ENCODE results near the gene ACOT11. TPM values are rescaled to one million over a fixed set of nuclear protein-coding genes. Genes with fewer than 3 reads are reported as not detected.

ACOT11 gene
- total RNA-seq, 4 donors from 2014 or later: 27.1 to 93.0 (median 70.5) TPM

DNA sequence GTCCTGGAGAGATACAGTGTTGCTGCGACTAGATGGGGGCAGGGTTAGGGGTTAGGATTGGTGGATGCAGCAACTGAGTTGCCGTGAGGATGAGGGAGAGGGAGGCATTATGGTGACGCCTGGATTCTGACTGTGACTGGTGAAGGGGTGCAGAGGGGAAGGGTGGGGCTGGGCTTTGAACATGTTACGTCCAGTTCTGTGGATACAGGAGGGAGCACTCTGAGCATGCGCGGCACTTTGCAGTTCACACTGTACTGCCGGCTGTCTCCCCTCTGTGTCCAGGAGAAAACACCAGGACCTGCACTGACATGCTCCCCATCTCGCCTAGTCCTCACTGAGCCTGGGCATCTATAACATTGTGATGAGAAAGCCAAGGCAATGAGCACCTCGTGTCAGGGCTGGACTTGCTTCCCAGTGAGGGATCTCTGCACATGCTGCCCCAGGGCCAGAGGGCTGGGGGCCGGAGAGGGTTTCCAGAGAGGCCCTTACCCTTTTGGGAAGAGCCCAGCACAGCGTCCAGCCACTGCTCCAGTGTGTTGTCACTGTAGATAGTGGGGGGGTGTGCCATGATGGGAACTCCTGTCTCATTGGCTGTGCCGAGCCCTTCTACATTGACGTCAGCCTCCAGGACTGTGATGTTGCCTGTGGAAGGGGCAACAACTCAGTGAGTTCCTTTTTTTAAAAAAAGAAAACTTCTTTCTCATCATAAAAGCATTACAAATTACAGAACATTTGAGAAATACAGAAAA lies 67.7 kb downstream of the ACOT11 start:
- H3K4me1 ChIP-seq: no peaks in the 10 kb centered on the region
- no peaks in the 10 kb centered on the region for H3K36me3 ChIP-seq
- no peak for TF ChIP-seq POLR2A (IDR thresholded peaks at IDR 0.05)
- TF ChIP-seq, protein P1, sequence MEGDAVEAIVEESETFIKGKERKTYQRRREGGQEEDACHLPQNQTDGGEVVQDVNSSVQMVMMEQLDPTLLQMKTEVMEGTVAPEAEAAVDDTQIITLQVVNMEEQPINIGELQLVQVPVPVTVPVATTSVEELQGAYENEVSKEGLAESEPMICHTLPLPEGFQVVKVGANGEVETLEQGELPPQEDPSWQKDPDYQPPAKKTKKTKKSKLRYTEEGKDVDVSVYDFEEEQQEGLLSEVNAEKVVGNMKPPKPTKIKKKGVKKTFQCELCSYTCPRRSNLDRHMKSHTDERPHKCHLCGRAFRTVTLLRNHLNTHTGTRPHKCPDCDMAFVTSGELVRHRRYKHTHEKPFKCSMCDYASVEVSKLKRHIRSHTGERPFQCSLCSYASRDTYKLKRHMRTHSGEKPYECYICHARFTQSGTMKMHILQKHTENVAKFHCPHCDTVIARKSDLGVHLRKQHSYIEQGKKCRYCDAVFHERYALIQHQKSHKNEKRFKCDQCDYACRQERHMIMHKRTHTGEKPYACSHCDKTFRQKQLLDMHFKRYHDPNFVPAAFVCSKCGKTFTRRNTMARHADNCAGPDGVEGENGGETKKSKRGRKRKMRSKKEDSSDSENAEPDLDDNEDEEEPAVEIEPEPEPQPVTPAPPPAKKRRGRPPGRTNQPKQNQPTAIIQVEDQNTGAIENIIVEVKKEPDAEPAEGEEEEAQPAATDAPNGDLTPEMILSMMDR (IDR thresholded peaks at IDR 0.05): no peak
- H3K4me3 ChIP-seq (replicated peaks in 1 of 3): no peak overlapping the region
- H3K27ac ChIP-seq: no peak overlapping the region
- intact Hi-C loops (cut with DNase I): no loop called here
- no peaks in the 10 kb centered on the region for H3K27me3 ChIP-seq
- no peak for DNase-seq
- H3K9me3 ChIP-seq: no peaks in the 10 kb centered on the region
- WGBS, 2 donors: 59 to 65% methylated on average over 12 to 13 of the region's 13 CpGs

DNA sequence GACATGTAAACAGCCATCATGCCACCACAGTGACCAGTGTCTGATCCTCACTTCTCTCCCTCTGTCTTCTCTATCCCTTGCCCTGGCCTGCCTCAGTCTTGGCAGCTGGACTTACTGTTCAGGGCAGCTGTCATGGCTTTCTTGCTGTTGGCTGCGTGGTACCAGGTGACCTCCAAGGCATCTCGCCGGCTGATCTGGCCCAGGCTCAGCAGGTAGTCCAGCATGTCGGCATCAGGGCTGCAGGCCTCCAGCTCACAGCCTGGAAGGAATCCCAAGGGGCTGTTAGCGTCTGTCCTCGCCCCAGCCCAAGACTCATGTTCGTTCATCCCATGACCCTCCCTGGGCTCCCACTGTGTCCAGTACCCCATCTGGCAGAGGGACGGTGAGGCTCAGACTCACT lies 71.7 kb downstream of the ACOT11 start:
- Histone ChIP-seq H3K9me3 (no peaks in the 10 kb centered on the region), H3K4me3 (replicated peaks in 1 of 3) (no peak overlapping the region), H3K27me3 (no peaks in the 10 kb centered on the region), H3K27ac (no peak overlapping the region), H3K36me3 (no peaks in the 10 kb centered on the region), H3K4me1 (no peaks in the 10 kb centered on the region)
- TF ChIP-seq, protein P1 (IDR thresholded peaks at IDR 0.05): no peak
- TF ChIP-seq POLR2A (IDR thresholded peaks at IDR 0.05): no peak
- intact Hi-C loops (cut with DNase I): no loop called here
- 73 to 74% methylated on average over 6 to 8 of the region's 8 CpGs for WGBS, 2 donors
- no peak for DNase-seq

DNA sequence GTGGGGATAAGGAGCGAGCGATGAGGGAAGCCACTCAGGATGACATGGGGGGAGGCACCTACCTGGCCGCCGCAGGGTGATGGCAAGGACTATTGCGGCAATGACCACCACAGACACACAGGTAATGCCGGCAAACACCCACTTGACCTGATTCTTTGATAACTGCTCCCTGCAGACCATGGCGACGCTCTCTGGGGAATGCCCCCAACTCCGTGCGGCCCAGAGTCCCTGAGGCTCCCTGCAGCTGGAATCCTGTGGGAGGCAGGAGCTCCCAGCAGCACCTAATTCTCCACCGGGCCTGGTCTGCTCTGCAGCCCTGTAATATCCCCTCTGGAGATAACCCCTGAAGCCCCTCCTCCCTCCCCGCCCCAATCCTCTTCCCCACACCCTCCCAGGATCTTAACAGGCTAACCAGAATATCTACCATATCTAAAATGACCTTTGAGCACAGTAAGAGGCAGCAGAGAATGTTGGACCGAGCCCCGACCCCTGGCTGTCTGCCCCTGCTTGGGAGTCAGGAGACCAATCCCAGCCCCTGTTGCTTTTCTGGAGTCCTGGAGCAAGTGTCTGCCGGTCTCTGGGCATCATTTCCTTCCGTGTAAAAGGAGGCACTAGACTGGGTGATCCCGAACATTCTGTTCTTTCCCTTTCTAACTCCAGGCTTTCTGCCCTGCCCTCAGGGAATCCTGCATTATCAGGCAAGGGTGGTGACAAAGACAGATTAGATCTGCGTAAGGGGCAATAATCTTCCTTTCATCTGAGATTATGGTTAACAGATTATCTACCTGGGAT lies 75.4 kb downstream of the ACOT11 start, which contains the start of gene FAM151A:
FAM151A (minus strand) TSS at position 310 of the 792 bp plus-strand sequence; CDS start at position 180, 130 bp downstream.
- Histone ChIP-seq H3K9me3 (no peaks in the 10 kb centered on the region), H3K4me1 (no peaks in the 10 kb centered on the region), H3K4me3 (replicated peaks in 1 of 3) (no peak within 1 kb of the TSS), H3K27ac (no peak within 1 kb of the TSS), H3K36me3 (no peaks in the 10 kb centered on the region), H3K27me3 (no peaks in the 10 kb centered on the region)
- TF ChIP-seq, protein P1 (IDR thresholded peaks at IDR 0.05): no peak
- no peak for TF ChIP-seq POLR2A (IDR thresholded peaks at IDR 0.05)
- WGBS, 2 donors: 71 to 73% methylated on average over 15 to 18 of the region's 18 CpGs
- no peak for DNase-seq
- intact Hi-C loops (cut with DNase I): no loop called here

DNA sequence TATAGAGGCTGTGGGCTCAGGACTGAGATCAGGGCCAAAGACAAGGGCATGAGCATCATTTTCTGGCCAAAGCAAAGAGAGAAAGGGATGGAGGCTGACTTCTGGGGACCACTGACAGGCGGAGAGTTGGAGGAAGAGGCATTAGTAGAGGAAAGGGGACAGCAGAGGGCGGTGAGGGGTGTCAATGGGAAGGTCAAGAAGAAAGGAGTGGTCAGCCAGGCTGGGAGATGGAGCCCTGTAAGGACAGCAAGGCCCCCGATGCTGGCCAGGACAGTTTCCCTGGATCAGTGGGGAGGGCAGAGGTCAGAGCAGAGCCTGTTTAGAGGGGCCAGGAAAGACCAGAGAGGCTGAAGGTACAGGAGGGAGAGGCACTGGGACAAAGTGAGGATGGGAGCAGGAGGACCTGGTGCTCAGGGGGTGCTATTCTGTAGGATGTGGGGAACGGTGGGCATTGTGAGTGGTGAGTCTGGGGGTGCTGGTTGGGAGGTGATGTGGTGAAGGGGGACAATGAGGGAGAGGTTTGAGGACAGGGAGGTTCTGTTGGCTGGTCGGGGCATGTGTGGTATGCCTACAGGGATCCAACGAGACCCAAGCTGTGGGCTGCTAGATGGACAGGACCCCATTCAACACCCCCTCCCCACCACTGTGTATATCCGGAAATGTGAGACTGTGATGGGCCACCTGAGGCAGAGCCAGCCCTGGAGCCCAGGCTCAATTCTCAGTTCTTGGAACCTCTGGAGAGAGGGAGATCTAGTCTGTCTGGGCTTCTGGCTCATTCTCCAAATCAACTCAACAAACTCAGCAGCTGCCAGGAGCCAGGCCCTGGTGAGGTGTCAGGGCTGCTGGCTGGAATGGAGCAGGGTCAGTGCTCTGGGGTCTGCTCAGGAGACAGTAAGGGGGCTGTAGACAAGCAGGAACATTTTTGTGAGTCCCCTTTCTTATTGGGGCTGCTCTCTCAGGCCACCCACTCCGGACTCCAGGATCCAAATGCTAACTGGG lies 76.7 kb downstream of the ACOT11 start:
- Histone ChIP-seq H3K9me3 (no peaks in the 10 kb centered on the region), H3K4me1 (no peaks in the 10 kb centered on the region), H3K27ac (no peak overlapping the region), H3K36me3 (no peaks in the 10 kb centered on the region), H3K4me3 (replicated peaks in 1 of 3) (no peak overlapping the region), H3K27me3 (no peaks in the 10 kb centered on the region)
- 76 to 88% methylated on average over 8 of the region's 8 CpGs for WGBS, 2 donors
- DNase-seq: no peak
- intact Hi-C loops (cut with DNase I): no loop called here
- TF ChIP-seq POLR2A (IDR thresholded peaks at IDR 0.05): no peak
- TF ChIP-seq, protein P1 (IDR thresholded peaks at IDR 0.05): no peak

All from thyroid gland (tissue), 4 donors.